Measurements from ENCODE around the gene CANT1.
"Not testable (repeated sequence)": the region's sequence is repeated elsewhere in the genome, so short reads cannot be mapped to it uniquely, and the experiment has no call there.

The CANT1 gene

GRCh38 chr17:79043191-79043930 is 33.8 kb upstream of the CANT1 start:
- no peak for DNase-seq

GRCh38 chr17:79042421-79043190 is 33.0 kb upstream of the CANT1 start:
- peak; percentile 29 to 55 (median 42) for DNase-seq

- DNase-seq = no peak
Measured at GRCh38 chr17:79041723-79042420, 32.3 kb upstream of the CANT1 start.

GRCh38 chr17:79041041-79041570 is 31.5 kb upstream of the CANT1 start:
- no peak for DNase-seq

- DNase-seq = no peak
Measured at GRCh38 chr17:79039886-79040285, 30.3 kb upstream of the CANT1 start.

GRCh38 chr17:79039171-79039570 is 29.6 kb upstream of the CANT1 start:
- DNase-seq = no peak

GRCh38 chr17:79038545-79039135 is 29.1 kb upstream of the CANT1 start:
- DNase-seq = no peak

- DNase-seq = no peak
Measured at GRCh38 chr17:79036596-79036995, 27.0 kb upstream of the CANT1 start.

- DNase-seq = no peak
Measured at GRCh38 chr17:79036181-79036580, 26.6 kb upstream of the CANT1 start.

GRCh38 chr17:79035686-79036085 is 26.1 kb upstream of the CANT1 start:
- DNase-seq = no peak

- DNase-seq = no peak
Measured at GRCh38 chr17:79034931-79035485, 25.4 kb upstream of the CANT1 start.

GRCh38 chr17:79033741-79034501 is 24.4 kb upstream of the CANT1 start:
- DNase-seq = no peak

- DNase-seq = no peak
Measured at GRCh38 chr17:79033046-79033616, 23.6 kb upstream of the CANT1 start.

- DNase-seq = no peak
Measured at GRCh38 chr17:79031996-79032875, 22.7 kb upstream of the CANT1 start.

GRCh38 chr17:79030636-79031035 is 21.1 kb upstream of the CANT1 start:
- not testable (repeated sequence) for DNase-seq

- no peak for DNase-seq
Measured at GRCh38 chr17:79029327-79030009, 19.9 kb upstream of the CANT1 start.

GRCh38 chr17:79028496-79029326 is 19.1 kb upstream of the CANT1 start:
- DNase-seq = no peak

GRCh38 chr17:79027925-79028491 is 18.4 kb upstream of the CANT1 start:
- DNase-seq = no peak

All from T-helper 2 cell (primary cell).